ENCODE results near the gene LRRC73.
A peak's percentile ranks its signal among the peaks of the same experiment; 100 is the strongest.

LRRC73 gene

DNA sequence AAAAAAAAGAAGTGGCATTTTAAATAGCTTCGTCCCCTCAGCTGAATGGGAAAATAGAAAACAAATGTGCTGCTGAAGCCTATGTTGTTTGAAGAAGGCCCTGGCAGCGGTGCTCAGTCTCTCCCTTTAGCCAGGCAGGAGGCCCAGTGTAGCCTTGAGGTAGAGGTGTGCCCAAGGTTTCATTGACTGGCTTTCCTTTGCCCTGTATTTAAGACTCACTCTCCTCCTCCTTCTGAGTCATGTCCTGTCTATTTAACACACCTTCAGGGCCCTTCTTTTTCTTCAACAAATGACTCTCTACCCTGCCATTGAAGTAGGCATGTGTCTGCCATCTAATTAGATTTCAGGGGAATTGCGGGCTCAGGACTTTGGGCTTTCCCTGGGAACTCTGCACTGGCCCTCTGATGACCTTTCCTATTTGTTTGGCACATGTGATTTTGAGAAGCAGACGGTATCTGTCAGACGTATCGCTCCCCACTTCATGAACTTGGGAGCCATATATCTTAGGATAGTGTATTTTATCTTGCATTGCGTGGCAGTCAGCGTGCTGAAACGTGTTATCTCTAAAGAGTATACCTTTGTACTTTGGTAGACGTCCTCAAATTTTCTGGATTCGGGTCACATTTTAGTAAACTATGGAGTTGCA lies 28.4 kb downstream of the LRRC73 start:
- Histone ChIP-seq H3K4me3 (no peak overlapping the region), H3K27ac (no peak overlapping the region), H3K9me3 (ENCODE audit: low read depth, low read length) (no peaks in the 10 kb centered on the region), H3K9ac (ENCODE audit: insufficient read length) (no peak overlapping the region), H3K36me3 (ENCODE audit: insufficient read depth, low read length) (no peaks in the 10 kb centered on the region)
- TF ChIP-seq EZH2 (IDR thresholded peaks at IDR 0.05), result no peak
- no peak for TF ChIP-seq FOXP2 (optimal IDR thresholded peaks at IDR 0.05; ENCODE audit: control extremely low read depth, extremely low read length, insufficient read depth)
- no peak for TF ChIP-seq POLR2AphosphoS5 (IDR thresholded peaks at IDR 0.05; ENCODE audit: borderline replicate concordance, low read depth, low read length)
- no peak for DNase-seq (ENCODE audit: low read depth, low spot score)

DNA sequence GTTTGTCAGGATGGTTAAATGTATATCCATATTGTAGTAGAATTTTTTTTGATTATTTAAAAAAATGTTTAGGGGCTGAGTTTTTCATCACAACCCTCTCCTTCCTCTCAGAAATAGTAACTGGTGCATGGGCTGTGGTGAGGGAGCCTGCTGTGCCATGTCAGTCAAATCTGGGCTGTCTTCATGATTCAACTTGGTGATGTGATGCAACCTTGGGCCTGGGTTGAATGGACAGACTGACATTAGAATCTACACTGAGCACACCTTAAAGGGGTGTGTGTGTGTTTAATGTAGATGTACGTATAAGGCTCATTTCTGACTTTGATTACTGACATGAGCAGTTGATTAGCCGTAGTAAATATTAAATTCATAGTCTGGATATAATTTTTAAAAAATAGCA lies 29.1 kb downstream of the LRRC73 start:
- Histone ChIP-seq H3K9ac (ENCODE audit: insufficient read length) (no peak overlapping the region), H3K4me3 (no peak overlapping the region), H3K27ac (no peak overlapping the region), H3K36me3 (ENCODE audit: insufficient read depth, low read length) (no peaks in the 10 kb centered on the region), H3K9me3 (ENCODE audit: low read depth, low read length) (no peaks in the 10 kb centered on the region)
- no peak for DNase-seq (ENCODE audit: low read depth, low spot score)
- no peak for TF ChIP-seq POLR2AphosphoS5 (IDR thresholded peaks at IDR 0.05; ENCODE audit: borderline replicate concordance, low read depth, low read length)
- no peak for TF ChIP-seq EZH2 (IDR thresholded peaks at IDR 0.05)
- TF ChIP-seq FOXP2 (optimal IDR thresholded peaks at IDR 0.05; ENCODE audit: control extremely low read depth, extremely low read length, insufficient read depth), result no peak

DNA sequence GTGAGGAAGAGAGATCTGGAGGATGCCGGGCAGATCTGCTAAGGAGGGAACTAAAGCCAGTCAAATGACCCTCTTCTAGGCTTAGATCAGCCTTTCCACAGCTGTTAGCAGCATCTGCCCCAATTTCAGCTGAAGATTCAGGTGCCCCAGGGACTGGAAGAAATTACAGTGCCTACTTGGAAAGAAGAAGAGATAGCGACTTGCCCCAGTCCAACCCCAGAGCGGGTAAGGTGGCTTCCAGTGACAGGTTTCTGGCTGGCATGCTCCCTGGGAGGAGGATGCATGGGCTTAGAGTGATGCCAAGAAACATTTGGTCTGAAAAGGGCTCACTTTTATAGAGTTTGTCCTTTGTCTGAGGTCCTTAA lies 32.2 kb downstream of the LRRC73 start:
- Histone ChIP-seq H3K9ac (ENCODE audit: insufficient read length) (peak overlapping the region; percentile 98), H3K27ac (no peak overlapping the region), H3K4me3 (peak overlapping the region; percentile 91), H3K36me3 (ENCODE audit: insufficient read depth, low read length) (no peaks in the 10 kb centered on the region), H3K9me3 (ENCODE audit: low read depth, low read length) (no peaks in the 10 kb centered on the region)
- TF ChIP-seq EZH2 (IDR thresholded peaks at IDR 0.05) (no peak), FOXP2 (optimal IDR thresholded peaks at IDR 0.05; ENCODE audit: control extremely low read depth, extremely low read length, insufficient read depth) (no peak), POLR2AphosphoS5 (IDR thresholded peaks at IDR 0.05; ENCODE audit: borderline replicate concordance, low read depth, low read length) (no peak)
- no peak for DNase-seq (ENCODE audit: low read depth, low spot score)

DNA sequence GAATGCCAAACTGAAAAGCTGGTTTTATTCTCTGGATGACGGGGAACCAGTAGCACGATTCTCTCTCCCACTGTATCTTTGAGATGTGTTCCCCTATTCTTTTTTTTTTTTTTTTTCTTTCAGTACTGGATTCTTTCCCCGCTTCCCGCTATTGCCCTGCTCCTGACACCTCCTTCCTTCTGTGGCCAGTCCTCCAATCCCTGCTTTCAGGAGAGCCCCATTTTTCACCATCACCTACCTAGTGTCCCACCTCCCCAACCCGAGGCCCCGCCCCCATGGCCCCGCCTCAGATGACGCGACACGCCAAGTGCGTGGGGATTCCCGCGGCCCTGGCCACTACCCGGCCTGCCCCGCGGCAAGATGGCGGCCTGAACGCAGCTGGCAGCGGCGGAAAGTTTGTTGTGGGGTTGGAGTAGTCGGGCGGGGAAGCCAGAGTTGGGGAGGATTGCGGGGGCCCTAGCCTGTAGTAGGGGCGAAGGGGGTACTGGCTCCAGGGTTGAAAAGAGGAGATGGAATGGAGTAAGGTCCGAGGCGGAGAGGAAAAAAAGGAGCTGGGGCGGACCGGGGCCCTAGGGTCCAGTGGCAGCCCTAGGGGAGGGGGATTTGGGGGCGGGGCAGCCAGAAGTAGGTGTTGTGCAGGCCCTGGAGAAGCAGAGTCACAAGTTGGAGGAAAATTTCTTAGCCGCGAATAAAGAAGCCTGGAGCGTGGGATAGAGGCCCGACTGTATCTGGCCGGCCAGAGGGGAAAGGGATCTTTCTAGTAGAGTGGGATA lies 32.7 kb downstream of the LRRC73 start, which contains the start of gene TJAP1:
TJAP1 (plus strand) TSS at position 336 of the 773 bp plus-strand sequence. CDS start 21,432 bp downstream, outside the sequence.
- Histone ChIP-seq H3K4me3 (peak within 1 kb of the TSS; percentile 91), H3K27ac (peak within 1 kb of the TSS; percentile 73), H3K36me3 (ENCODE audit: insufficient read depth, low read length) (no peaks in the 10 kb centered on the region), H3K9ac (ENCODE audit: insufficient read length) (peak within 1 kb of the TSS; percentile 98), H3K9me3 (ENCODE audit: low read depth, low read length) (no peaks in the 10 kb centered on the region)
- no peak for DNase-seq (ENCODE audit: low read depth, low spot score)
- TF ChIP-seq POLR2AphosphoS5 (IDR thresholded peaks at IDR 0.05; ENCODE audit: borderline replicate concordance, low read depth, low read length) (peak; percentile 97), FOXP2 (optimal IDR thresholded peaks at IDR 0.05; ENCODE audit: control extremely low read depth, extremely low read length, insufficient read depth) (no peak), EZH2 (IDR thresholded peaks at IDR 0.05) (no peak)

DNA sequence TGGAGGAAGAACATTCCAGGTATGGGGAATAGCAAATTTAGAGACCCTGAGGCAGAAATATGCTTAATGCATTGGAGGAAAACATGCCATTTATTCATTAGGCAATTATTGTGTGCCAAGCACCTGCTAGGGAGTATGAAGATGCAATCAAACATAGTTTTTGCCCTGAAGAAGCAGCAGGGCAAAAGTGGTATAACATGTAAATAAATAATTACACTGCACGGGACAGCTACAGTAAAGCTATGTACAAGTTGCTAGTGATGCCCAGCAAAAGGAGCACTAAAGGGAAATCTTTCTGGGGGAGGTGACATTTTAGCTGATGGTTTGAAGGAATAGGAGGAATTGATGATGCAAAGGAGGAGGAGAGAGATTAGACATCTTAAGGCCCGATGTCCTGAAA lies 33.4 kb downstream of the LRRC73 start:
- Histone ChIP-seq H3K9ac (ENCODE audit: insufficient read length) (peak overlapping the region; percentile 98), H3K9me3 (ENCODE audit: low read depth, low read length) (no peaks in the 10 kb centered on the region), H3K27ac (peak overlapping the region; percentile 73), H3K36me3 (ENCODE audit: insufficient read depth, low read length) (no peaks in the 10 kb centered on the region), H3K4me3 (peak overlapping the region; percentile 91)
- DNase-seq (ENCODE audit: low read depth, low spot score), result no peak
- TF ChIP-seq FOXP2 (optimal IDR thresholded peaks at IDR 0.05; ENCODE audit: control extremely low read depth, extremely low read length, insufficient read depth) (no peak), EZH2 (IDR thresholded peaks at IDR 0.05) (no peak), POLR2AphosphoS5 (IDR thresholded peaks at IDR 0.05; ENCODE audit: borderline replicate concordance, low read depth, low read length) (no peak)

DNA sequence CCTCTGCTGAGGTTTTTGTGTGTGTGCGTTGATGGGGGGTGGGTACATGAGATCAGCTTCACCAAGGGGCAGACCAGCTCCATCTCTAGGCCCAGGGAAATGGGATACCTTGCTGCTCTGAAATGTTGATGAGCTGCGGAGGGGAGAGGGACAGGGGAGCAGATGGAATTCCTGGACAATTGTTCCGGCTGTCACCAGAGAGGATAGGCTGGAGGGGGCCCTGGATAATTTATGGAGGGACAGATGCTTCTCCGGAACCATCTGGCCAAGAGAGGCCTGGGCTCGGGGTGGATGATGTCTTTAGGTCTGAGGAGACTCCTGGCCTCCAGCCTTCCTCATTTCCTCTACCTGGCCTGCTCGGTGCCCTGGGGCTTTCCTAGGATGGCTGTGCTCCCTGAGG lies 34.6 kb downstream of the LRRC73 start:
- no peak for DNase-seq (ENCODE audit: low read depth, low spot score)
- Histone ChIP-seq H3K9me3 (ENCODE audit: low read depth, low read length) (no peaks in the 10 kb centered on the region), H3K36me3 (ENCODE audit: insufficient read depth, low read length) (no peaks in the 10 kb centered on the region), H3K27ac (no peak overlapping the region), H3K9ac (ENCODE audit: insufficient read length) (no peak overlapping the region), H3K4me3 (no peak overlapping the region)
- no peak for TF ChIP-seq FOXP2 (optimal IDR thresholded peaks at IDR 0.05; ENCODE audit: control extremely low read depth, extremely low read length, insufficient read depth)
- no peak for TF ChIP-seq POLR2AphosphoS5 (IDR thresholded peaks at IDR 0.05; ENCODE audit: borderline replicate concordance, low read depth, low read length)
- no peak for TF ChIP-seq EZH2 (IDR thresholded peaks at IDR 0.05)

DNA sequence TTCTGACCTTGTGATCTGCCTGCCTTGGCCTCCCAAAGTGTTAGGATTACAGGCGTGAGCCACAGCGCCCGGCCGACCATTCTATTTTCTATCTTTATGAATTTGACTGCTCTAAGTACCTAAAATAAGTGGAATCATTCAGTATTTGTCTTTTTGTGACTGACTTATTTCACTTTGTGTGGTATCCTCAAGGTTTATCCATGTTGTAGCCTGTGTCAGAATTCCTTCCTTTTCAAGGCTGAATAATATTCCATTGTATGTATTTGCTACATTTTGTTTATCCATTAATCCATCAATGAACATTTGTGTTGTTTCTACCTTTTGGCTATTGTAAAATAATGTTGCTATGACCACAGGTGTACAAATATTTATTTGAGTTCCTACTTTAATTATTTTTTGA lies 37.6 kb downstream of the LRRC73 start:
- H3K4me3 ChIP-seq, result no peak overlapping the region
- no peak overlapping the region for H3K9ac ChIP-seq (ENCODE audit: insufficient read length)
- H3K36me3 ChIP-seq (ENCODE audit: insufficient read depth, low read length), result no peaks in the 10 kb centered on the region
- no peak overlapping the region for H3K27ac ChIP-seq
- no peak for DNase-seq (ENCODE audit: low read depth, low spot score)
- no peak for TF ChIP-seq POLR2AphosphoS5 (IDR thresholded peaks at IDR 0.05; ENCODE audit: borderline replicate concordance, low read depth, low read length)
- no peak for TF ChIP-seq FOXP2 (optimal IDR thresholded peaks at IDR 0.05; ENCODE audit: control extremely low read depth, extremely low read length, insufficient read depth)
- no peak for TF ChIP-seq EZH2 (IDR thresholded peaks at IDR 0.05)
- H3K9me3 ChIP-seq (ENCODE audit: low read depth, low read length), result no peaks in the 10 kb centered on the region

DNA sequence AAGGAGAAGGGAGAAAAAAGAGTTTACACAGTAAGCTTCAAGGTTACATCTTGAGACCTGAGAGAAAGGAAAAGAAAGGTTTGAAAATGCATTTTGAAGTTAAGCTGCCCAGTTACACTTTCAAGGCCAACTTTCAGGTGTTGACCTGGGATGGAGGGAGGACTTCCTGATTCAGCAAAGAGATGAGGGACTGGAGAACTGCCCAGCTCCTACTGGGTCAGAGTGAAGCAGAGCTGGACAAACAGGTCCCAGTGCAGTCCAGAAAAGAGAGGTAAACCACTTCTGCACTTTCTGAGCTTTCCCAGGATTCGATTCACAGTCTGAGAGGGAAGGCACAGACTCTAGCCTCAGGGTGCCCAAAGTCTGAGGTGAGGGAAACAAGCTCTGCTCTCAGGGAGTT lies 38.7 kb downstream of the LRRC73 start:
- H3K9me3 ChIP-seq (ENCODE audit: low read depth, low read length), result no peaks in the 10 kb centered on the region
- no peak overlapping the region for H3K4me3 ChIP-seq
- no peak overlapping the region for H3K9ac ChIP-seq (ENCODE audit: insufficient read length)
- H3K36me3 ChIP-seq (ENCODE audit: insufficient read depth, low read length), result no peaks in the 10 kb centered on the region
- H3K27ac ChIP-seq, result no peak overlapping the region
- no peak for TF ChIP-seq FOXP2 (optimal IDR thresholded peaks at IDR 0.05; ENCODE audit: control extremely low read depth, extremely low read length, insufficient read depth)
- TF ChIP-seq EZH2 (IDR thresholded peaks at IDR 0.05), result no peak
- TF ChIP-seq POLR2AphosphoS5 (IDR thresholded peaks at IDR 0.05; ENCODE audit: borderline replicate concordance, low read depth, low read length), result no peak
- no peak for DNase-seq (ENCODE audit: low read depth, low spot score)
